Upper lobe of left lung (tissue), 4 donors: ENCODE results near the gene RAB11FIP3.

Experiments used
- CTCF ChIP-seq, 6 experiments: fragments of 450-650 bp in 4 of 6; fragments of 200-600 bp in 2 of 6; sonication (generic) in 2 of 6; IDR thresholded peaks; one replicate each; pipeline ENCODE4 v1.5.1; 2016 to 2019; ENCODE audit warnings: antibody characterized with exemption in 6 of 6
- POLR2A ChIP-seq, 4 donors: fragments of 450-650 bp; IDR thresholded peaks; one replicate each; pipeline ENCODE4 v1.5.1; 2016 to 2017; ENCODE audit warnings: antibody characterized with exemption in 4 of 4, mild to moderate bottlenecking in 2 of 4

GRCh38 chr16:460787-461186 lies 35.3 kb downstream of the RAB11FIP3 start:
- TF ChIP-seq POLR2A (IDR thresholded peaks at IDR 0.05) (no peak), CTCF (IDR thresholded peaks at IDR 0.05) (no peak)
